ENCODE data around the gene ATXN1. TPM values are rescaled to one million over a fixed set of nuclear protein-coding genes. Genes with fewer than 3 reads are reported as not detected.

The ATXN1 gene
- total RNA-seq, 1 experiment from 2014 or later: 5.6 TPM

- Histone ChIP-seq H3K9ac (ENCODE audit: extremely low read depth, insufficient read length, low read length) (no peak overlapping the region), H3K4me2 (ENCODE audit: insufficient read depth, insufficient read length, low read length) (no peak overlapping the region), H4K20me1 (ENCODE audit: control insufficient read depth, insufficient read depth, insufficient read length) (no peaks in the 10 kb centered on the region), H4K5ac (ENCODE audit: insufficient read length, low read depth, low read length) (no peak overlapping the region), H3K27me3 (ENCODE audit: insufficient read depth, low read length) (no peaks in the 10 kb centered on the region), H2BK20ac (ENCODE audit: low read depth, low read length, poor library complexity, severe bottlenecking) (no peak overlapping the region), H3K23me2 (ENCODE audit: insufficient read length, low read depth, low read length, poor library complexity, severe bottlenecking) (no peaks in the 10 kb centered on the region), H3K79me2 (ENCODE audit: insufficient read depth, low read length) (no peaks in the 10 kb centered on the region), H2AK5ac (ENCODE audit: insufficient read length, low read length) (no peak overlapping the region), H3K79me1 (ENCODE audit: insufficient read depth, low read depth, low read length, poor library complexity, severe bottlenecking) (no peaks in the 10 kb centered on the region), H3K4ac (ENCODE audit: low read depth, low read length) (no peak overlapping the region), H3K27ac (ENCODE audit: insufficient read length, low read depth, low read length) (no peak overlapping the region), H3K4me1 (ENCODE audit: insufficient read depth, low read length) (no peaks in the 10 kb centered on the region), H2BK5ac (ENCODE audit: insufficient read length, low read length) (no peak overlapping the region), H4K8ac (replicated peaks; ENCODE audit: insufficient read length, low read depth, low read length) (no peak overlapping the region), H3T11ph (ENCODE audit: low read length) (no peak overlapping the region), H3K23ac (ENCODE audit: insufficient read length, low read depth, low read length) (no peak overlapping the region), H2AFZ (ENCODE audit: low read length) (no peak overlapping the region), H2BK12ac (ENCODE audit: insufficient read length, low read depth, low read length) (no peak overlapping the region), H3K56ac (ENCODE audit: insufficient read length, low read depth, low read length) (no peak overlapping the region), H4K91ac (ENCODE audit: insufficient read length, low read depth, low read length) (no peak overlapping the region), H2BK15ac (ENCODE audit: low read depth, low read length) (no peak overlapping the region), H3K14ac (ENCODE audit: insufficient read depth, low read length) (no peak overlapping the region), H3K18ac (ENCODE audit: insufficient read length, low read depth, low read length) (no peak overlapping the region), H2BK120ac (ENCODE audit: low read depth, low read length, poor library complexity, severe bottlenecking) (no peak overlapping the region), H3K9me3 (ENCODE audit: control insufficient read depth, low read depth, low read length) (no peaks in the 10 kb centered on the region)
- Mint-ChIP-seq H3K27ac (no peak overlapping the region), H3K36me3 (ENCODE audit: insufficient read depth in 1 of 3, low read depth in 3 of 3) (no peaks in the 10 kb centered on the region), H3K27me3 (ENCODE audit: low read depth) (peaks cover 2% of the 10 kb centered on the region; the same call in 1 of the 2 replicates), H3K9me3 (no peaks in the 10 kb centered on the region), H3K4me3 (no peak overlapping the region), H3K4me1 (no peaks in the 10 kb centered on the region)
- no peak for DNase-seq
- WGBS (ENCODE audit: extremely low coverage, insufficient read length, low lambda C conversion rate): no CpG with 5 or more reads among the region's 2 CpGs
- no peak for TF ChIP-seq CTCF (conservative IDR thresholded peaks at IDR 0.05)
Observed at GRCh38 chr6:16389642-16390041, 371.6 kb downstream of the ATXN1 start.
